K562 (cell line): Measurements from ENCODE around the gene MXI1. TPM values are rescaled to one million over a fixed set of nuclear protein-coding genes. Genes with fewer than 3 reads are reported as not detected.
A peak's percentile ranks its signal among the peaks of the same experiment; 100 is the strongest.

Experiments used
- CHAMP1 ChIP-seq: fragments of 450-650 bp; IDR thresholded peaks from 2 replicates; pipeline ENCODE4 v1.6.1; 2016; ENCODE audit warnings: mild to moderate bottlenecking
- HMG20B ChIP-seq: fragments of 250-450 bp; sonication (Bioruptor Pico); IDR thresholded peaks from 2 replicates; pipeline ENCODE4 v1.5.0; 2021; ENCODE audit warnings: mild to moderate bottlenecking
- MNT ChIP-seq, 2 experiments: fragments of 450-650 bp; conservative IDR thresholded peaks; 2 replicates each; pipeline ENCODE4 v1.6.1; 2017; ENCODE audit warnings: mild to moderate bottlenecking in 2 of 2, moderate library complexity in 2 of 2
- RCOR1 ChIP-seq, 2 experiments: IDR thresholded peaks; 2 replicates each; pipeline ENCODE4 v1.6.1; 2012; ENCODE audit warnings: low read depth in 2 of 2, low read length in 2 of 2, borderline replicate concordance in 1 of 2, improper control_type of control experiment in 1 of 2
- THAP12 ChIP-seq: fragments of 250-450 bp; sonication (Bioruptor Pico); IDR thresholded peaks from 2 replicates; pipeline ENCODE4 v1.9.0; 2021; ENCODE audit warnings: mild to moderate bottlenecking, inconsistent platforms
- U2AF2 ChIP-seq: fragments of 200-400 bp; formaldehyde crosslinking; optimal IDR thresholded peaks from 2 replicates; pipeline ENCODE3; 2017; ENCODE audit warnings: low read depth, mild to moderate bottlenecking, low read length
- YY1 ChIP-seq, 3 experiments: IDR thresholded peaks; 2 replicates each; pipeline ENCODE4 v1.6.1; 2011; ENCODE audit warnings: low read length in 2 of 3, mild to moderate bottlenecking in 2 of 3, moderate library complexity in 2 of 3, borderline replicate concordance in 1 of 3, control low read depth in 1 of 3, low read depth in 1 of 3; ENCODE audit not compliant: insufficient read depth in 3 of 3, insufficient replicate concordance in 2 of 3, control insufficient read depth in 1 of 3, insufficient read length in 1 of 3; ENCODE audit errors: extremely low read depth in 1 of 3
- ZBTB34 ChIP-seq: fragments of 250-450 bp; sonication (Bioruptor Pico); IDR thresholded peaks from 2 replicates; pipeline ENCODE4 v1.8.0; 2021; ENCODE audit warnings: mild to moderate bottlenecking, moderate library complexity
- ZNF318 ChIP-seq, 2 experiments: fragments of 450-650 bp; IDR thresholded peaks; 2 replicates each; pipeline ENCODE4 v1.6.1; 2016; ENCODE audit warnings: mild to moderate bottlenecking in 2 of 2, borderline replicate concordance in 1 of 2, low read depth in 1 of 2, moderate library complexity in 1 of 2
- polyA plus RNA-seq, 8 experiments: library from polyadenylated mRNA; depleted of rRNA in 4 of 8; stranded (reverse) in 5 of 8; unstranded in 3 of 8; fragments of >200 nt; fragmentation: Nextera tagmentation in 2 of 8; fragmentation: Illumina TruSeq in 1 of 8; extraction: Ambion mirVana in 2 of 8; extraction: Trizol in 1 of 8; gene quantifications; 2 replicates each; pipeline versions ENCODE4 v1.2.1 to v1.2.3, GENCODE V29; 2011 to 2014; ENCODE audit warnings: inconsistent platforms in 1 of 8, missing spikeins in 1 of 8
- total RNA-seq, 7 experiments: library from RNA; depleted of rRNA in 6 of 7; stranded (reverse); fragments of >200 nt in 6 of 7; fragmentation: Illumina TruSeq in 2 of 7; extraction: Trizol in 2 of 7; gene quantifications; 2 replicates each; pipeline versions ENCODE4 v1.2.1 to v1.2.3, GENCODE V29; 2011 to 2021; ENCODE audit warnings: low replicate concordance in 1 of 7

The MXI1 gene
- total and polyA plus RNA-seq, 9 of the 15 experiments (the other 6 are each of a cell fraction or from before 2014, with no cell fraction given), result 9.1 to 23.7 (median 14.8) TPM

- TF ChIP-seq YY1 (IDR thresholded peaks at IDR 0.05; ENCODE audit: borderline replicate concordance in 1 of 3, control insufficient read depth in 1 of 3, extremely low read depth in 1 of 3, insufficient read depth in 3 of 3, insufficient read length in 1 of 3, insufficient replicate concordance in 2 of 3, low read depth in 1 of 3, low read length in 2 of 3) (peak in 1 of 3 experiments; percentile 24), CHAMP1 (0 out of 2 replicates have a peak, but pooled peaks have one; percentile 29), ZNF318 (IDR thresholded peaks at IDR 0.05; ENCODE audit: borderline replicate concordance in 1 of 2, low read depth in 1 of 2) (peak in 1 of 2 experiments; percentile 75; a peak in 2 of 4 replicates), THAP12 (CRISPR knock-in tag) (no peak), HMG20B (CRISPR knock-in tag) (no peak), RCOR1 (IDR thresholded peaks at IDR 0.05; ENCODE audit: borderline replicate concordance in 1 of 2, low read depth in 2 of 2, low read length in 2 of 2) (peak in 1 of 2 experiments; percentile 90; a peak in 2 of 4 replicates), ZBTB34 (CRISPR knock-in tag) (no peak), MNT (conservative IDR thresholded peaks at IDR 0.05) (peak in 1 of 2 experiments; percentile 46; a peak in 1 of 4 replicates), U2AF2 (no peak)
These were observed 14.9 kb upstream of the MXI1 start (continued) for GRCh38 chr10:110192552-110192951.
